ENCODE results near the gene CYBC1. TPM values are rescaled to one million over a fixed set of nuclear protein-coding genes. Genes with fewer than 3 reads are reported as not detected.

Gene CYBC1
- total and polyA plus RNA-seq, 9 donors = 34.0 to 101 (median 58.6) TPM

DNA sequence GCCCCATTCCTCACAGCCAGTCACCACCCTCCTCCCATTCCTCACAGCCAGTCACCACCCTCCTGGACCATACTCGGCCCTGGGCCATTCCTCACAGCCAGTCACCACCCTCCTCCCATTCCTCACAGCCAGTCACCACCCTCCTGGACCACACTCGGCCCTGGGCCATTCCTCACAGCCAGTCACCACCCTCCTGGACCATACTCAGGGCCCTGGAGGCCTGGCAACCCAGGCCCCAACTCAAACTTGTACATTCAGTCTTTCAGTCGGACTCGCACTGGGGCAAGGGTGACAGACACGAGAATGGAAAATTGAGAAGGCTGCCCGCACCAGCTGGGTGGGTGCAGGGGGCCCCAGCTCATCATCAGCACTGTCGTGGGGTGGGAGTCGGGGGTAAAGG is 38.6 kb upstream of the CYBC1 start:
- Histone ChIP-seq H3K4me1 (ENCODE audit: insufficient read depth) (no peaks in the 10 kb centered on the region), H3K36me3 (no peaks in the 10 kb centered on the region), H3K27ac (no peak overlapping the region), H3K9me3 (no peaks in the 10 kb centered on the region), H3K4me3 (no peak overlapping the region), H3K27me3 (no peaks in the 10 kb centered on the region)
- 64 to 72% (median 70%) methylated on average over 8 of the region's 8 CpGs for WGBS, 3 donors
- no peak for DNase-seq
- TF ChIP-seq EP300 (IDR thresholded peaks at IDR 0.05) = no peak
- TF ChIP-seq POLR2A (IDR thresholded peaks at IDR 0.05) = no peak
- TF ChIP-seq, protein P1, sequence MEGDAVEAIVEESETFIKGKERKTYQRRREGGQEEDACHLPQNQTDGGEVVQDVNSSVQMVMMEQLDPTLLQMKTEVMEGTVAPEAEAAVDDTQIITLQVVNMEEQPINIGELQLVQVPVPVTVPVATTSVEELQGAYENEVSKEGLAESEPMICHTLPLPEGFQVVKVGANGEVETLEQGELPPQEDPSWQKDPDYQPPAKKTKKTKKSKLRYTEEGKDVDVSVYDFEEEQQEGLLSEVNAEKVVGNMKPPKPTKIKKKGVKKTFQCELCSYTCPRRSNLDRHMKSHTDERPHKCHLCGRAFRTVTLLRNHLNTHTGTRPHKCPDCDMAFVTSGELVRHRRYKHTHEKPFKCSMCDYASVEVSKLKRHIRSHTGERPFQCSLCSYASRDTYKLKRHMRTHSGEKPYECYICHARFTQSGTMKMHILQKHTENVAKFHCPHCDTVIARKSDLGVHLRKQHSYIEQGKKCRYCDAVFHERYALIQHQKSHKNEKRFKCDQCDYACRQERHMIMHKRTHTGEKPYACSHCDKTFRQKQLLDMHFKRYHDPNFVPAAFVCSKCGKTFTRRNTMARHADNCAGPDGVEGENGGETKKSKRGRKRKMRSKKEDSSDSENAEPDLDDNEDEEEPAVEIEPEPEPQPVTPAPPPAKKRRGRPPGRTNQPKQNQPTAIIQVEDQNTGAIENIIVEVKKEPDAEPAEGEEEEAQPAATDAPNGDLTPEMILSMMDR (IDR thresholded peaks at IDR 0.05) = no peak
- intact Hi-C loops (cut with DNase I) = no loop called here

DNA sequence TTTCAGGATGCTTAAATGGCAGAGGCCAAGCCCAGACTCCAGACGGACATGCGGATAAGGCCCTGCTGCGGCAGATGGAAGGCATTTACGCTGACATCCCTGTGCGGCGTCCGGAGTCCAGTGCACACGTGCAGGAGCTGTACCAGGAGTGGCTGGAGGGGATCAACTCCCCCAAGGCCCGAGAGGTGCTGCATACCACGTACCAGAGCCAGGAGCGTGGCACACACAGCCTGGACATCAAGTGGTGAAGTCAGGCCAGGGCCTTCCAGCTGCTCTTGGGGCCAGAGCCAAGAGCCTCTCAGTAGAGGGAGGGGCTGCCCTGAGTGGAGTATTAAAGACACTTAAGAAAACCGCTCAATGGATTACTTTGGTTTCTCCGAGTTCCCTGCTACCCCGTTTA is 37.4 kb upstream of the CYBC1 start:
- Histone ChIP-seq H3K36me3 (no peaks in the 10 kb centered on the region), H3K4me1 (ENCODE audit: insufficient read depth) (no peaks in the 10 kb centered on the region), H3K27ac (no peak overlapping the region), H3K9me3 (no peaks in the 10 kb centered on the region), H3K27me3 (no peaks in the 10 kb centered on the region), H3K4me3 (no peak overlapping the region)
- WGBS, 3 donors = 53 to 70% (median 53%) methylated on average over 14 of the region's 14 CpGs
- TF ChIP-seq, protein P1 (IDR thresholded peaks at IDR 0.05) = no peak
- TF ChIP-seq EP300 (IDR thresholded peaks at IDR 0.05) (no peak), POLR2A (IDR thresholded peaks at IDR 0.05) (no peak)
- DNase-seq = peak in 3 of 5 donors; percentile 39 to 65 (median 41)
- intact Hi-C loops (cut with DNase I) = no loop called here

DNA sequence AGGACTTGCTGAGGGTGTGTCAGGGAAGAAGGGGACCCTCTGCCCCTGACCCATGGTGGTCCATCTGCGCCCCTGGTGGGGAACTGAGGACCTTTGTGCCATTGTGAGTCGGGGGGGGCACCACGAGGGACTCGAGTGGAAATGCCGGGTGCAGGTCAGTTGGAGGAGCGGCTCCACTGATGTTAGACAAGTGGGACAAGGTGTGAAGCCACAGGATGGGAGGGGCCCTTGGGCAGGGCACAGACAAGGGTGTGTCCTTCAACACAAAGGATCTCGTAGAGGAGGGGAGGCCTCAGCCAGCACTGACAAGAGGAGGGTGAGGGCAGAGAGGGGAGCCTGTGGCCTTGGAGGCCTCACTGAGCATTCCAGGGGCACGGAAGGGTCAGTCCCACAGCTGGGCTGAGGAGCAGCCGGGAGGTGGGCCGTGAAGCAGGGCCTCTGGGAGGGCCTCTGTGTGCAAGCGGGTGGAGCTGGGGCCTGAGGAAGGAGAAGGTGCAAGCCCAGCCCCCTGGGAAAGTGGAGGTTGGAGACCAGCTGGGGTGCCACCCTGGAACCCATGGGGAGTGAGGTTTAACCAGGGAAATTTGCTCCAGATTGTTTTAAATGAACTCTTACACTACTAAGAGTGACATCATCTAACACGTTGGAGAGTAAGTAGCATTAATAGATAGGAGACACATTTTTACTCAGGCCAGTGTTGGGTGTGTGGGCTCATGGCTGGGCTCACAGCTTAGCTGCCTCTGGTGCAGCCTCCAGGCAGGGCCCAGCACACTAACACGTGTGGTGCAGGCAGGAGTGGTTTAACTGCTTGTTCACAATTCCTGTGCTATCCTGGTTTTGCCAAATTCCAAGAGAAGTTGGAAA is 35.9 kb upstream of the CYBC1 start:
- Histone ChIP-seq H3K4me3 (no peak overlapping the region), H3K4me1 (ENCODE audit: insufficient read depth) (no peaks in the 10 kb centered on the region), H3K36me3 (no peaks in the 10 kb centered on the region), H3K27ac (peak overlapping the region; percentile 11 to 42), H3K27me3 (no peaks in the 10 kb centered on the region), H3K9me3 (no peaks in the 10 kb centered on the region)
- intact Hi-C loops (cut with DNase I) = no loop called here
- WGBS, 3 donors = 33 to 55% (median 39%) methylated on average over 13 of the region's 13 CpGs
- DNase-seq = peak in 4 of 5 donors; percentile 44 to 79 (median 66)
- TF ChIP-seq EP300 (IDR thresholded peaks at IDR 0.05) = no peak
- no peak for TF ChIP-seq POLR2A (IDR thresholded peaks at IDR 0.05)
- TF ChIP-seq, protein P1 (IDR thresholded peaks at IDR 0.05) = no peak

DNA sequence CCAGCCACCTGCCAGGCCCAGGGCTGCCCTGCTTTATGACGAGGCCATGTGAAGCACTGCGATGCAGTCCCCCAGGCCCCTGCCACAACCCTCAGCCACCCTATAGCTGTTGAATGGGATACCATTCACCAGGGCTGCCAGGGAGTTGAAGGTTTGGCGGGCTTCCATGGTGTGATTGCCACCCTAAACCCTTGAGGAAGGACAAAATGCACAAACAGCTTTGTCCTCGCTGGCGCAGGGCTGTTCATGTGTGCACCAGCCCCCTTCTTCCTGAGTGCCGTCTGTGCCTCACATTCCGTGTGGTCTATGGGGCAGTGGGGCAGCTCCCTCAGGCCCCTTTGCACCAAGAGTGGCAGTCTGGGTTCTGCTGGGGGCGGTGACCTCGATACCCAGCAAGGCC is 33.3 kb upstream of the CYBC1 start:
- intact Hi-C loops (cut with DNase I) = no loop called here
- DNase-seq = no peak
- no peaks in the 10 kb centered on the region for H3K9me3 ChIP-seq
- no peaks in the 10 kb centered on the region for H3K4me1 ChIP-seq (ENCODE audit: insufficient read depth)
- TF ChIP-seq EP300 (IDR thresholded peaks at IDR 0.05) = no peak
- TF ChIP-seq, protein P1 (IDR thresholded peaks at IDR 0.05) = no peak
- no peak for TF ChIP-seq POLR2A (IDR thresholded peaks at IDR 0.05)
- H3K27me3 ChIP-seq = no peaks in the 10 kb centered on the region
- H3K4me3 ChIP-seq = no peak overlapping the region
- H3K27ac ChIP-seq = peak overlapping the region in 1 of 2 donors; percentile 41
- no peaks in the 10 kb centered on the region for H3K36me3 ChIP-seq
- 72 to 90% (median 86%) methylated on average over 9 of the region's 9 CpGs for WGBS, 3 donors
